SK-N-SH treated with all-trans-retinoic acid at 6 μM for 48 hours (cell line): ENCODE results near the gene MACF1.

Source experiments
- ATAC-seq: fragments of 200-7000 bp; cut with Tn5 transposase; 3 replicates; pipeline ENCODE4 v1.9.1; 2020; ENCODE audit warnings: mild to moderate bottlenecking, moderate library complexity
- ARNTL ChIP-seq: fragments of 450-650 bp; formaldehyde crosslinking; IDR thresholded peaks from 2 replicates; pipeline ENCODE4 v1.5.0; 2020; ENCODE audit warnings: low read depth, mild to moderate bottlenecking, moderate library complexity, borderline replicate concordance
- BACH2 ChIP-seq: fragments of 250-450 bp; sonication (Bioruptor Pico); IDR thresholded peaks from 2 replicates; pipeline ENCODE4 v1.9.0; 2021; ENCODE audit warnings: mild to moderate bottlenecking, borderline replicate concordance
- CREB5 ChIP-seq: fragments of 250-450 bp; sonication (Bioruptor Pico); IDR thresholded peaks from 2 replicates; pipeline ENCODE4 v1.5.1; 2020; ENCODE audit warnings: low read depth, mild to moderate bottlenecking, moderate library complexity
- CSDC2 ChIP-seq: fragments of 250-450 bp; sonication (Bioruptor Pico); IDR thresholded peaks from 2 replicates; pipeline ENCODE4 v1.5.0; 2020; ENCODE audit warnings: mild to moderate bottlenecking, moderate library complexity
- ESRRG ChIP-seq: fragments of 250-450 bp; sonication (Bioruptor Pico); IDR thresholded peaks from 2 replicates; pipeline ENCODE4 v1.6.1; 2021; ENCODE audit warnings: mild to moderate bottlenecking
- GLIS3 ChIP-seq: fragments of 250-450 bp; sonication (Bioruptor Pico); IDR thresholded peaks from 2 replicates; pipeline ENCODE4 v1.5.0; 2020; ENCODE audit warnings: mild to moderate bottlenecking, moderate library complexity
- ISL1 ChIP-seq: fragments of 250-450 bp; sonication (Bioruptor Pico); IDR thresholded peaks from 2 replicates; pipeline ENCODE4 v2.1.2; 2022; ENCODE audit warnings: mild to moderate bottlenecking, moderate library complexity
- OSR1 ChIP-seq: fragments of 250-450 bp; sonication (Bioruptor Pico); IDR thresholded peaks from 2 replicates; pipeline ENCODE4 v1.8.0; 2022; ENCODE audit warnings: moderate library complexity, mild to moderate bottlenecking, inconsistent platforms
- PATZ1 ChIP-seq: fragments of 250-450 bp; sonication (Bioruptor Pico); IDR thresholded peaks from 2 replicates; pipeline ENCODE4 v1.8.0; 2020; ENCODE audit warnings: mild to moderate bottlenecking, moderate library complexity, borderline replicate concordance
- POU6F1 ChIP-seq: fragments of 250-450 bp; sonication (Bioruptor Pico); IDR thresholded peaks from 2 replicates; pipeline ENCODE4 v1.8.0; 2021; ENCODE audit warnings: low read depth, mild to moderate bottlenecking, moderate library complexity, borderline replicate concordance
- PPARA ChIP-seq: fragments of 250-450 bp; sonication (Bioruptor Pico); IDR thresholded peaks from 2 replicates; pipeline ENCODE4 v1.5.0; 2020; ENCODE audit warnings: mild to moderate bottlenecking, borderline replicate concordance
- RARB ChIP-seq: fragments of 250-450 bp; sonication (Bioruptor Pico); IDR thresholded peaks from 2 replicates; pipeline ENCODE4 v1.8.0; 2021; ENCODE audit warnings: mild to moderate bottlenecking, moderate library complexity
- SNAI2 ChIP-seq: fragments of 250-450 bp; sonication (Bioruptor Pico); IDR thresholded peaks from 2 replicates; pipeline ENCODE4 v1.5.0; 2020; ENCODE audit warnings: mild to moderate bottlenecking, moderate library complexity
- TOX ChIP-seq: fragments of 250-450 bp; sonication (Bioruptor Pico); IDR thresholded peaks from 2 replicates; pipeline ENCODE4 v1.8.0; 2021; ENCODE audit warnings: mild to moderate bottlenecking, moderate library complexity, borderline replicate concordance
- TSHZ2 ChIP-seq: fragments of 250-450 bp; sonication (Bioruptor Pico); IDR thresholded peaks from 2 replicates; pipeline ENCODE4 v1.5.0; 2020; ENCODE audit warnings: mild to moderate bottlenecking, moderate library complexity
- ZC3H10 ChIP-seq: fragments of 250-450 bp; sonication (Bioruptor Pico); IDR thresholded peaks from 2 replicates; pipeline ENCODE4 v1.5.1; 2021; ENCODE audit warnings: mild to moderate bottlenecking, moderate library complexity
- ZFP3 ChIP-seq: fragments of 250-450 bp; sonication (Bioruptor Pico); IDR thresholded peaks from 2 replicates; pipeline ENCODE4 v1.5.0; 2020; ENCODE audit warnings: mild to moderate bottlenecking, moderate library complexity
- ZFP30 ChIP-seq: fragments of 450-650 bp; formaldehyde crosslinking; IDR thresholded peaks from 2 replicates; pipeline ENCODE4 v1.5.0; 2022; ENCODE audit warnings: mild to moderate bottlenecking, moderate library complexity
- ZNF565 ChIP-seq: fragments of 450-650 bp; formaldehyde crosslinking; conservative IDR thresholded peaks from 2 replicates; pipeline ENCODE4 v1.5.0; 2020; ENCODE audit warnings: low read depth, mild to moderate bottlenecking, moderate library complexity
- ZNF70 ChIP-seq: fragments of 450-650 bp; formaldehyde crosslinking; IDR thresholded peaks from 2 replicates; pipeline ENCODE4 v1.5.0; 2020; ENCODE audit warnings: mild to moderate bottlenecking, moderate library complexity
- ZNF8 ChIP-seq: fragments of 450-650 bp; formaldehyde crosslinking; IDR thresholded peaks from 2 replicates; pipeline ENCODE4 v1.5.0; 2020; ENCODE audit warnings: mild to moderate bottlenecking, moderate library complexity

The MACF1 gene

GRCh38 chr1:39282537-39283216 lies 78.2 kb downstream of the MACF1 start:
- no peak for TF ChIP-seq GLIS3
- no peak for TF ChIP-seq POU6F1 (CRISPR knock-in tag)
- TF ChIP-seq ZC3H10 (CRISPR knock-in tag): no peak
- TF ChIP-seq ZNF70 (CRISPR knock-in tag): no peak
- no peak for TF ChIP-seq PPARA
- no peak for TF ChIP-seq ZFP3 (CRISPR knock-in tag)
- TF ChIP-seq TOX (CRISPR knock-in tag): no peak
- no peak for TF ChIP-seq ZNF565 (CRISPR knock-in tag)
- no peak for TF ChIP-seq SNAI2 (CRISPR knock-in tag)
- no peak for TF ChIP-seq ISL1 (CRISPR knock-in tag)
- TF ChIP-seq OSR1 (CRISPR knock-in tag): no peak
- no peak for TF ChIP-seq ARNTL
- TF ChIP-seq CSDC2 (CRISPR knock-in tag): no peak
- TF ChIP-seq RARB (CRISPR knock-in tag): no peak
- TF ChIP-seq ZNF8 (CRISPR knock-in tag): no peak
- TF ChIP-seq CREB5 (CRISPR knock-in tag): no peak
- TF ChIP-seq TSHZ2: no peak
- ATAC-seq: no peak

GRCh38 chr1:39283858-39284257 lies 79.4 kb downstream of the MACF1 start:
- no peak for ATAC-seq
- no peak for TF ChIP-seq ESRRG (CRISPR knock-in tag)
- TF ChIP-seq CREB5 (CRISPR knock-in tag): no peak
- TF ChIP-seq CSDC2 (CRISPR knock-in tag): no peak
- no peak for TF ChIP-seq POU6F1 (CRISPR knock-in tag)
- no peak for TF ChIP-seq OSR1 (CRISPR knock-in tag)
- TF ChIP-seq BACH2 (CRISPR knock-in tag): no peak
- no peak for TF ChIP-seq ZFP30 (CRISPR knock-in tag)
- no peak for TF ChIP-seq ZC3H10 (CRISPR knock-in tag)
- TF ChIP-seq ARNTL: no peak
- no peak for TF ChIP-seq PATZ1 (CRISPR knock-in tag)
